ENCODE measurements around the gene GGT1.
"Not testable (repeated sequence)": the region's sequence is repeated elsewhere in the genome, so short reads cannot be mapped to it uniquely, and the experiment has no call there.

Gene GGT1

DNA sequence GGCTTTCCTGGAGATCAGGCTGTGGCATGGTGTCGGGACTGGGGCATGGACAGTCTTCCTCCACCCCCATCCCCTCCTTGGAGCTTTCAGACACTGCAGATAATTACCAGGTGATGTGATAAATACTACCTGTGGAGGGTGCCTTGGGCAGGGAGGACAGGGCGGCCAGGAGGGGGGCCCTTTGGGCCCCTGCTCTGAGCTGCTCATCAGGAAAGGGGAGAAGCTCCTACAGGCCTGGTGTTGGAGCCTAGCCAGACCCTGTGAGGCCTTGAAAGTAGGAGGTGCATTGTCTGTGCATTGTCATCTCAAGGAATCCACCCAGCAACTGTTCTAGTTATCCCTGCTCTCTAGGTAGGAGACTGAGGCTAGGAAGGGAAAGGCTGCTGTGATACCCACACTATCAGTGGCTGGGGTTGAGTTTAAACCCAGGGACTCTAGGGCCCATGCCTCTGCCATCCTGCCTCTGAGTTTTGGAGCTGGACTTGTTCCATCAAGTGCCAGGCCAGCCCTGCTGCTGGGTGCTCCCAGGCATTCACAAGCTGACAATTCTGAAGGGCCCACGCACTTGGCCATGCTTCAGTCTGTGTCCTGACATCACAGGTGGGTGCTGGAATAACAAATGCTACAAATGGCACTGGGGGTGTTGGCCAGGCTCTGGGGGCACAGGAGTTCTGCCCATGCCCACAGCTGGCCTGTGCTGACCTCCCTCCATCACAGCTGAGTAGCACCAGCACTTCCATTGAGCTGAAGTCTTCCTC is 2.9 kb upstream of the GGT1 start:
- not testable (repeated sequence) for DNase-seq

DNA sequence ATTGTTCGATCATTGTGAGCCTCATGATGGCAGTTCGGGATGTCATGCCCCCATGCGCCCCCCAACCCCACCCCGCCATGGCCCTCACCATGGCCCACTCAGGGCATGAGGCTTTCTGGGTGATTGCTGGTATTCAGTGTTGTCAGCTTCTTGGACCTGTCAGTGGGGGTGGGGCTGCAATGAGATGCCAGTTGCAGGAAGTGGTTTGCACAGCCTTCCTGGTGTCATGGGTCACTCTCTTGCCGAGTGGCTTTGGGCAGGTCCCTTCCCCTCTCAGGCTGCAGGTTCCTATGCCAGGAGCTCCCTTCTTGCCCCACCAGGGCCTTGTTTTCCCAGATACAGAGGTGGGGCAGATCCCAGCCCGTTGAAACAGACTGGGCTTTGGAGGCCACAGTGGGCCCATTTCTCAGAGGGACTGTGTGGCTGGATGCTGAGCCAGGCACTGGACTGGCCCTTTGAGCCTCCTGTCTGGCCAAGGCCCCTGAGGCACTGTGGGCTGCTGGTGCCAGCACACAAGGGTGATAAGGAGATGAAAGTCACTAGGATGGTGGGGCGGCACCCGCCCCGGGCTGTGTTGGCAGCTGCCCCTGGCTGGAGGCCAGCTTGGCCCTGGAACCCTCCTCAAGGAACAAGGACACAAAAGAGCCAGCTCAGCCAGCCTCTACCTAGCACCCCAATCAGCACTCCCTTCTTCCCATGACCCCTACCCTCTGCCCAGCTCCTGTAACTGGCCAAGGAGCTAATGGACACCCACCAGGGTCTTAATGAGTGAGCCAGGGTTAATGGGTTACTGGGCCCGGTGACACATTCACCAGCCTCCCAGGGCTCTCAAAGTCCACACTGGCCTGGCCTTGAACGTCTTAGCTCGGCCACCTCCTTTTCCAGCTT is 1.5 kb upstream of the GGT1 start:
- DNase-seq = no peak

DNA sequence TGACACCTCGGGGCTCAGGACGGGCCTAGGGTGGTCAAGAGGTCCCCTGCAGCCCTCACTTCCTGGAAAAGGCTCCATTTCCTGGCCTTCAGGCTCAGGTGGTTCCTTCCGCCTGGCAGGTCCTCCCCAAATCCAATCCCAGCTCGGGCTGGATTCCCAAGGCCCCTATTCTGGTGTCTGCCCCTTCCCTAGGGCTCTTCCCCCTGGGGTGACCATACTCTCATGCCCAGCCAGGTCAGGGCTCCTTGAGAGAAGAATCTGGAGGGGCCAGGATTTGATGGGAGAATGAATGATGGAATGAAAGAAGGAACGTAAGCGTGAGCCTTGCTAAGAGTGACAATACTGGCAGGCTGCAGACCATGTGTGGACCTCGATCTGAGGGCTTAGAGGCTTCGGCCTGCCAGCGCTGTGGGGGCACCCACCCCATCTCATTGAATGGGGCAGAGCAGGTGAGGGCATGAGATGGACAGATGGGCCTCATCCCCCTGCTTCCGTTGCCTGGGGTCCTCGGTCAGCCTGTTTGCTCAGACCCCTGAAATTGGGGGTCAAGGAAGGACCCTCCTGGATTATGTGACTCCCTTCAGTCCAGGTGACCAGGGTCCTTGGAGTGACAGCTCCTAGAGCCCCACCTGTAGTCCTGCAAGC is 766 bp upstream of the GGT1 start:
- not testable (repeated sequence) for DNase-seq

DNA sequence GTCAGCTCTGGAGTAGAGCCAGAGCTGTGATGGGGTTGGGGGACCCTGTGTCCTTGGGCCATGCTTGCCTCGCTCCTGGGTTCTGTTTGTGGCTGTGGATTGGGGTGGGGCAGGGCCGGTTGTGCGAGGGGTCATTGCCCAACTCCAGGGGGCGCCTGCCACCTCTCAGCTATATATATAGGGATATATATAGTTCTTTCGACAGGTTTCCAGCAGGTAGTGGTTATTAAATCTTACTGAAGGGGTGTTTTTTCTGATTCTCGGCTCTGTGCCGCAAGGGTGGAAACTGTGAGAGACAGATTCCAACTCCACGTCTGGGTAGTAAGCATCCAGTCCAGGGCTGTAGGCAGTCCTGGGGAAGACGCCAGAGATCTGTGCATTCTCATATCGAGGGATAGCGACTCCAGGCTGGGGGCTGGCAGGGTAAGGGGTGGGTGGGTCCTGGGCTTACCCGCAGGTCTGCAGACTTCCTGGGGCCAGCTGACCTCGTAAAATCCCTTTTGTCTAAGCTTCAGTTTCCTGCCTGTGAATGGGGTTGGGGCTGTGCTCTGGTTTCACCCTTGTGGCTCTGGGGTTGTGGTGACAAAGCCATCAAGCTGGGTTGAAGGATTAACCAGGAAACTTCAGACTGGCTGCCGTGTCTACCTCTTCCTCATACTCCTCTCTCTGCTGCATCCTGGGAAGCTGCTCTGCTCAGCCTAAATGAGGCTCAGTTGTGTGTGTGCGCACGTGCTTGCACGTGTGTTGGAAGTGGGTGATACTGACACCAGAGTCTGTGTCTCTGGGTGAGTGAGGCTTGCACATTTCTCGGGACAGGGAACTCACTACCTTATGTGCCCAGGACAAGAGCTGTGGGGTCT is 1.0 kb downstream of the GGT1 start:
- not testable (repeated sequence) for DNase-seq

DNA sequence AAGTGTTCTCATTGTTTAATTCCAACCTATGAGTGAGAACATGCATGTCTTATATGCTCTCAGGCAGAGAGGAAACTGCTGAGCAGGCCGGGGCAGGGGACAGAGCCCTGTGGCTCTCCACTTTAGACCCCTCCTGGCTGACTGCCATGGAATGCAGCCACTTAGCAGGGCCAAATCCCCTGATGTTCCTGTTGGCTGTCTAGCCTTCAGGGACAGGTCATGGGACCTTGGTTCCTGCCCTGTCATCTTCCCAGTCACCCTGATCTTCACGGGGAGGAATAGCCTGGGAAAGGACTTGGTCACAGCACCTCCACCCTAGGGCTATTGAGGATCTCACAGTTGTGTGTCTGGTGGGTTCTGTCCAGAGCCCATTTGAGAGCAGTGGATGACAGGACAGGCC is 3.3 kb downstream of the GGT1 start:
- not testable (repeated sequence) for DNase-seq

DNA sequence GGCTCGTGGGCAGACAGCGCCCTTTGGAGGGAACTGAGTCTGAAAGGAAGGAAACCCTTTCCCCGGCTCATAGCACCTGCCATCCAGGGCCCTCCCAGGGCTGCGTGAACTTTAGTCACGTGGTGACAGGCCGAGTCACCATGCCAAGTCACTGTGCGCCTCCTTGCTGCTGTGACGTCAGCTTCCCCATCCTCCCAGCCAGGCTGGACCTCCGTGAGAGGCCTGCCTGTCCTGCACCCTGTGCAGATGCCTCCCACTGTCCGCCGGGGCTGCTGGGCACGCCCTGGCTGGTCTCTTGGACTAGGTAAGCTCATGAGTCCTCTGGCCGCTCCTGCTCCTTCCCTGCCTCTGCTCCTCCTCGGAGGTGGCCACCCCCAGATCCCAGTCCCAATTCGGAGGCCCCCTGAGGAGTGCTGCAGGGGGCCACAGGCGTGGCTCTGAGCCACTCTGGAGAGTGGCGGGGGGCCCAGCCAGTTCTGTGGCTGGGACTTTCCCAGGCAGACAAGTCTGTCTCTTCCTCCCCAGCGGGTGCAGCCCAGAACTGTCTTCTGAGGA is 4.5 kb downstream of the GGT1 start:
- DNase-seq = not testable (repeated sequence)

DNA sequence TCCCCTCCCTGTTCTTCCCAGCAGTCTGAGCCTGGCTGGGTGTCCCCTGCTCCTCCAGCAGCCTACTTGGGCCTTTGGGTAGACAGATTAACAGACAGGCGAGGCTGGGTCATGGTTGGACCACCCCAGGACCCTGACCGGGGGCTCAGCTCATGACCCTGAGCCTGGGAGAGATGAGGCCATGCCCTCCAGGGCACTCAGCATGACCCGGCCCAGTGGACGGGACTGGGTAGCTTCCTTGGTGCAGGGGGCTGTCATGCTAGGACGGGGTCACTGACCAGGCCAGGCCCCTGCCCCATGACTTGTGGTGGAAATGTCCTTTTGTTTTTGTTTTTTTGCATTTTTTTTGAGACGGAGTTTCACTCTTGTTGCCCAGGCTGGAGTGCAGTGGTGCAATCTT is 5.3 kb downstream of the GGT1 start:
- not testable (repeated sequence) for DNase-seq

DNA sequence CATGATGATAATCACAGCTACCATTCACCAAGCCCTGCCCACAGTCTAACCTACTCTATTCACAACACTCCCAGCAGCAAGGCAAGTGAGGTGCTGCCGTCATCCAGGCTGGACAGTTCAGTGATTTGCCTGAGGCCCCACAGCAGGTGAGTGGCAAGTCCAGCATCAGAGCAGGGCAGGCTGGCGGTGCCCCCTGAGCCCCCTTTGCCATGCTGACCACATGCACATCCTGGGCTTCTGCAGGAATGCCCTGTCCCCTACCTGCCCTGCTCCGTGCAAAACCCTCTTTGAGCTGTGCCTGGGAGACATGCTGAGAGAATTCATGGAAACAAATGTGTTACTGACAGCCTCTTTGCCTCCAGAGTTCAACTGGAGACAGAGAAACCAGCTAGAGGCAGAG is 6.9 kb downstream of the GGT1 start:
- not testable (repeated sequence) for DNase-seq

DNA sequence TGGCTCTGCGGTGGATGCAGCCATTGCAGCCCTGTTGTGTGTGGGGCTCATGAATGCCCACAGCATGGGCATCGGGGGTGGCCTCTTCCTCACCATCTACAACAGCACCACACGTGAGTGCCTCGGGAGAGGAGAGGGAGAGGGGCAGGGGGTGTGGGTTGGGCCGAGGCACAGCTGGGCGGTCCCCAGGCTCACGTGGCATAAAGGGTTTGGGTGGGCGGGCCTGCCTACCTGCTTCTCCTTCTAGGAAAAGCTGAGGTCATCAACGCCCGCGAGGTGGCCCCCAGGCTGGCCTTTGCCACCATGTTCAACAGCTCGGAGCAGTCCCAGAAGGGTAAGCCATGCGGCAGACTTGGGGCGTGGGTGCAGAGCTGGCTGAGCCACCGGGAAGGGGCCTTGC is 11.8 kb downstream of the GGT1 start:
- not testable (repeated sequence) for DNase-seq

DNA sequence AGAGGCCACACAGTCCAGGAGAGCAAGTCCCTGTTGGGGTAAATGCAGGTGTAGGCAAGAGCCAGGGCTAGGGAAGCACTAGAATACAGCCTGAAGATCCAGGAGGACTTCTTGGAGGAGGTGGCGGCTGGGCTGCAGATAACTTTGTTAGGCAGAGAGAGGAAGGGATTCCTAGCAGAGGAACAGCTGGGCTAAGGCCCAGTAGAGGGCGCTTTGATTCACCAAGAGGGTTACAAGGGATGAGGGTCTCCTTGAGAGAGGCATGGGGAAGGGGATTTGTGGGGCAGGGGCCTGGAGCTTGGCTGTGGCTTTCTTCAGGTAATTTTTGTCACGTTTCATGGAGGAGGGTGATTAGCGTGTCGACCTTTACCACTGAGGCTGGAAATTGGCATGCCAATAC is 18.3 kb downstream of the GGT1 start:
- not testable (repeated sequence) for DNase-seq

DNA sequence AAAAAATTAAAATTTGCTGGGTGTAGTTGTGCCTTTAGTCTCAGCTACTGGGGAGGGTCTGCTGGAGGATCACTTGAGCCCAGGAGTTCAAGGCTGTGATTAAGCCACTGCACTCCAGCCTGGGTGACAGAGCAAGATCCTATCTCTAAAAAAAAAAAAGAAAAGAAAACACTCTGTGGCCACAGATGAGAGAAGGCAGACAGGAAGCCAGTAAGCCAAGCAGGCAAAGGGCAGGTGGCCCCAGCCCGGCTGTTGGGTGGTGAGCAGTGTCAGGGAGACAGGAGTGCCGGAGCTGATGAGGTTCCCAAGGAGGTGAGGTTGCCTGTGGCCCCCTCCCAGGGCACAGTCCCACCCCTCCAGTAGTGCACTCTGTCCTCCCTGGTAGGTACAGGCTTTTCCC is 19.6 kb downstream of the GGT1 start:
- DNase-seq = not testable (repeated sequence)

DNA sequence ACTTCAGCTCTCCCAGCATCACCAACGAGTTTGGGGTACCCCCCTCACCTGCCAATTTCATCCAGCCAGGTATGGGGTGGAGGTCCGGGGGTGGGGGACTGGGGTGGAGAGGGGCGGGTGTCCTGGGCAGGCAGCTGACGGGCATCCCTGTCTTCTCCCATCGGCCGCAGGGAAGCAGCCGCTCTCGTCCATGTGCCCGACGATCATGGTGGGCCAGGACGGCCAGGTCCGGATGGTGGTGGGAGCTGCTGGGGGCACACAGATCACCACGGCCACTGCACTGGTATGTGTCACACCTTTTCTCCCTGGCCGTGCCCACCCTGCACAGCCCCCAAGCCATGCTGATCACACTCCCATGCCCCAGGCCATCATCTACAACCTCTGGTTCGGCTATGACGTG is 24.9 kb downstream of the GGT1 start:
- not testable (repeated sequence) for DNase-seq

DNA sequence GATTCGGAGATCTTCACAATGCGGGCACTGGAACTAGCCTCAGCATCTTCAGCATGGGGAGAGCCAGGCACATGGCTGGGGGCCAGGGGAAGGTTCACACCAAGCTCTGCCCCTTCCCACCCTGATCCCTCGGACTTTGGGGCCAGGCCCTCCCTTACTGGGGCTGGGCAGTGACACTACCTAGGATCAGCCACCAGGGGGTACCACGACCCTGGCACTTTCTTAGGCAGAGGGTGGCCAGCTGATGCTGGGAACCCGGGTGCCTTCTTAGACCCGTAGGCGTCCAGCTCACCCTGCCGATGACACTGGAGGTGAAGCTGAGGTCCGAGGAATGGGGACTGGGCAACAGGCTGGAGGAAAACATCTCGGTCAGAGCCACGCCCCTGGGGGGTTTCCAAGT is 26.1 kb downstream of the GGT1 start:
- DNase-seq = not testable (repeated sequence)

DNA sequence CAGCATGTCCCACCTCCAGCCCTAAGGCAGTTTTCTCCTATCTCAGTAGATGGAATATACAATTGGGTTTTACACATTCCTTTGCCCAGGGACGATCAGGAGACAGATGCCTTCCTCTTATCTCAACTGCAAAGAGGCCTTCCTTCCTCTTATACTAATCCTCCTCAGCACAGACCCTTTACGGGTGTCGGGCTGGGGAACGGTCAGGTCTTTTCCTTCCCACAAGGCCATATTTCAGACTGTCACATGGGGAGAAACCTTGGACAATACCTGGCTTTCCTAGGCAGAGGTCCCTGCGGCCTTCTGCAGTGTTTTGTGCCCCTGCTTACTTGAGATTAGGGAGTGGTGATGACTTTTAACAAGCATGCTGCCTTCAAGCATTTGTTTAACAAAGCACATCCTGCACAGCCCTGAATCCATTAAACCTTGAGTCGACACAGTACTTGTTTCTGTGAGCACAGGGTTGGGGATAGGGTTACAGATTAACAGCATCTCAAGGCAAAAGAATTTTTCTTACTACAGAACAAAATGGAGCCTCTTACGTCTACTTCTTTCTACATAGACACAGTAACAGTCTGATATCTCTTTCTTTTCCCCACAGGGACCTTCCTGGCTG is 27.9 kb downstream of the GGT1 start:
- DNase-seq = not testable (repeated sequence)

DNA sequence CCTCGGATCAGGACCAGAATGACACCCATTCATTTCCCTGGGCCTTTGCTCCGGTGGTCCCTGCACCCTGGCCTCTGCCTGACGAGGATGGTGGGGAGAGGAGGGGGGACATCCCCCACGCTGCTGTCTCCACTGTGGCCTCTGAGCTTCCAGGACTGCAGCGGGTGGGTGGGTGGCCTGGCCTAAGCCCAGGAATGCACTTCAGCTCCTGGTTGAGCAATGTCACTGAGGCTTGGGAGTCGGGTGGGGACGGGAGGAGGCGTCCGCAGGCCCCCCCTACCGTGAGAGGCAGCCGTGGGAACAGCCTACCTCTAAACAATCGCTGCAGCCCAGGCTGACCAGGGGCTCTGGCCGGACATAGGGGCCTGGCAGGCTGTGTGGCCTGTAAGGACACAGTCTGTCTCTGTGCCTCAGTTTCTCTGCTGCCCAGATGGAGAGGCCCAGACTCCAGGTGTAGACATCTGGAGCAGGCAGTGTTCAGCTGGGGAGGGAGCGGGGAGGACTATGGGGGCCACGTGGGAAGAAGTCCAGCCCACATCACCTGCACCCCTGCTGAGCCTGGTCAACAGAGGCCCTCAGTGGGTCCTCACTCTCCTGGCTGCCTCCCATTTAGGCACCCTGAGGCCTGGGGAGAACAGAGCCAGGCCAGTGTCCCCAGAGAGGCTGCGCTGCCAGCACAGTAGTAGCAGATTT is 28.6 kb downstream of the GGT1 start:
- DNase-seq = not testable (repeated sequence)

DNA sequence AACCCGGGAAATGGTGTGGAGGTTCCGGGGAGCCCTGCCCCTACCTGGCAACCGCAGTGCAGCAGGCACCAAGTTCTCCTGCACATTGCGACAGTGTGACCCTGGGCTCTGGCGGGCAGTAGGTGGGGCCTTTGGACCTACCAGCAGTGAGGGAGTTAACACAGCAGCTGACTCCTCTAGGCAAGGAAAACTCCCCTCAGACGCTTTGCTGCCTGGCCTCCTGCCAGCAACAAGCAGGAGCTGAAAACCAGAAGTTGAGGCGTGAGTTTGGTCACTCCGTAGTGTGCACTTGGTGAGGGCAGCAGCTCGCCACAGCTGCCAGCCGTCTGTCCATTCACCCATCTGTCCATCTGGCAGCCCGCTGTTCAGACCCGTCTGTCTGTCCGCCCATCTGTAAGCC is 29.6 kb downstream of the GGT1 start:
- not testable (repeated sequence) for DNase-seq

DNA sequence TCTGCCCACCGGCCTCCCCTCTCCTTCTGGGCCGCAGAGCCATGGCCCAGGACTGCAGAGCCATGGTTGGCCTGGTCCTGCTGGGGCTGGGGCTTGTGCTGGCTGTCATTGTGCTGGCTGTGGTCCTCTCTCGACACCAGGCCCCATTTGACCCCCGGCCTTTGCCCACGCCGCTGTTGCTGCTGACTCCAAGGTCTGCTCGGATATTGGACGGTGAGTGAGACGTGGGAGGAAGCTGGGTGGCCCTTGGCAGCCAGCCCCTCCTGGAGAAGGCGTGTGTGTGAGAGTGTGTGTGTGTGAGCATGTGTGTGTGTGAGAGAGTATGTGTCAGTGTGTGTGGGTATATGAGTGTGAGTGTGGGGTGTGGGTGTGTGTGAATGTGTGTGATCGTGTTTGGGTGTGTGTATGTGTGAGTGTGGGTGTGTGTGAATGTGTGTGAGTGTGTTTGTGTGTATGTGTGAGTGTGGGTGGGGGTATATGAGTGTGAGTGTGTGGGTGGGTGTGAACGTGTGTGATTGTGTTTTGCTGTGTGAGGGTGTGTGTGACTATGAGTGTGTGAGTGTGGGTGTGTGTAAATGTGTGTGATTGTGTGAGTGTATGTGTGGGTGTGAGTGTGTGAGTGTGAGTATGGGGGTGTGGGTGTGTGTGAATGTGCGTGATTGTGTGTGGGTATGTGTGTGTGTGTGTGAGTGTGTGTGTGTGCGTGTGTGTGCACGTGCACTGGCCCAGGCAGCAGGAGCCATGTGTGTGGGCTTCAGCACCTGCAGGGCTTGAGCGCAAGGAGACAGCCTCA is 30.4 kb downstream of the GGT1 start:
- not testable (repeated sequence) for DNase-seq

DNA sequence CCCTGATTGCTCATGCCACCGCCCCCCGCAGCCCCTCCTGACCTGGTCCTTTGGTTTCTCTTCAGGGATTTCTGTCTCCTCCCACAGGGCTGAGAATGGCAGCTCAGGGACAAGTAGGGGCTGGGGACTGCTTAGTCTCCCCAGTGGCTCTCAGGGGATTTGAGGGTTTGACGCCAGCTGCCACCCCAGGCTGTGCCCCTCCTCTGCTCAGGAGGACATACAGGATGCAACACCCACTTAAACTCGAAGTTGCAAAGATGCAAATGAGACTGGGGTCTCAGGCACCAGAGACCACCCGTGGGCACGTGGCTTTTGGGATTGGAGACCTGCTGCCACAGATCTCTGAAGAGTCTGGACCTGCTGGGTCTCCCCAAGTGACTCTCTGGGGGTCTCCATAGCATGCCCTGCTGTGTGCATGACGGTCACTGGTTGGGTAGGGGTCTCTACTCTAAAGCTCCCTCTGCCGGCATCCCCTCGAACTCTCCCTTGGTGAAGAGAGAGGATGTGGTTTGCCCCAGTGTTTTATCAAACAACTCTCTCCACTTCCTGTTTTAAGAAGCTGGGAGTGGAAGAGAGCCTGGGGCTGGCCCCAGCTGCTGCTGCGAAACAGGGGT is 31.9 kb downstream of the GGT1 start:
- not testable (repeated sequence) for DNase-seq

DNA sequence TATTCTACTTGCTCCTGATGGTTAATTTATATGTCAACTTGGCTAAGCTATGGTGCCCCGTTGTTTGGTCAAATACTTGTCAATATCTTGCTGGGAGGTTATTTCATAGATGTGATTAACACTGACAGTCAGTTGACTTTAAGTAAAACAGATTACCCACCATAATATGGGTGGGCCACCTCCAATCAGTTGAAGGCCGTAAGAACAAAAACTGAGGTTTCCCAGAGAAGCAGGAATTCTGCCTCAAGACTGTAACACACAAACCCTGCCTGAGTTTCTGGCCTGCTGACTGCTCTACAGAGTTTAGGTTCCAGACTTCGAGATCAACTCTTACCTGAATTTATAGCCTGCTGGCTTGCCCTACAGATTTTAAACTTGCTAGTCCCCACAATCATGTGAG is 33.5 kb downstream of the GGT1 start:
- not testable (repeated sequence) for DNase-seq

DNA sequence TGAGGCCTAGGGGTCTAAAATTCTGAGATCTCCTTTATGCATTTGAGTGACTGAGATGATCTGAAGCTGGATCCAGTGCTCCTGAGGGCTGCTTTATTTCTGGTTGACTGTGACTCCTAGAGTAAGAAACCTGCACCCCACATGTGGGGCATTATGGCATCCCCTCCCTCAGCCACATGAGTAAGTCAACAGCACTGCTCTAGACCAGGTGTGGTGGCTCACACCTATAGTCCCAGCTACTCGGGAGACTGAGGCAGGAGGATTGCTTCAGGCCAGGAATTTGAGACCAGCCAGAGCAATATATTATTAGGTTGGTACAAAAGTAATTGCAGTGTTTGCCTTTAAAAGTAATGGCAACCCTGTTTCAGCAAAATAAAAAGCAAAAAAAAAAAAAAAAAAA is 39.3 kb downstream of the GGT1 start:
- DNase-seq = not testable (repeated sequence)
